Prostate gland (tissue), 2 donors: ENCODE data around the gene RTCA. TPM values are rescaled to one million over a fixed set of nuclear protein-coding genes. Genes with fewer than 3 reads are reported as not detected.

Source experiments
- DNase-seq: peaks from one replicate; pipeline ENCODE4 v3.0.0-alpha.2; 2019; ENCODE audit warnings: low spot score
- H3K27ac ChIP-seq, 2 donors: fragments of 200-600 bp; sonication (generic); 2 replicates each; pipeline ENCODE4 v1.5.1; 2017 to 2019
- H3K27me3 ChIP-seq: fragments of 200-600 bp; sonication (generic); replicated peaks from 2 replicates; pipeline ENCODE4 v1.5.1; 2019; ENCODE audit not compliant: insufficient read depth
- H3K36me3 ChIP-seq, 2 donors: fragments of 200-600 bp; sonication (generic); 1 replicate in 1 of 2; 2 replicates in 1 of 2; pipeline versions ENCODE4 v1.5.1 to v1.8.1; 2017 to 2019
- H3K4me1 ChIP-seq: fragments of 200-600 bp; sonication (generic); replicated peaks from 2 replicates; pipeline ENCODE4 v1.5.1; 2019
- H3K4me3 ChIP-seq, 2 donors: fragments of 200-600 bp; sonication (generic); 2 replicates each; pipeline ENCODE4 v1.5.1; 2017 to 2019
- H3K9me3 ChIP-seq: fragments of 200-600 bp; sonication (generic); 2 replicates; pipeline ENCODE4 v1.5.1; 2017
- POLR2A ChIP-seq: fragments of 450-650 bp; IDR thresholded peaks from one replicate; pipeline ENCODE4 v1.6.1; 2016; ENCODE audit warnings: antibody characterized with exemption, mild to moderate bottlenecking
- POLR2AphosphoS5 ChIP-seq: sonication (generic); formaldehyde crosslinking; IDR thresholded peaks from one replicate; pipeline ENCODE4 v1.6.1; 2017; ENCODE audit warnings: antibody characterized with exemption
- WGBS: methylation state at CpG from one replicate; pipeline ENCODE4 v1.1.5; 2018; 5-methylcytosine and 5-hydroxymethylcytosine counted together
- intact Hi-C: fragments of 100-400 bp; cut with DNase I; formaldehyde crosslinking; loops from one replicate; pipeline ENCODE4 v1.14.2; 2022
- total RNA-seq, 2 donors: library from RNA; depleted of rRNA; stranded (reverse); fragments of >200 nt; gene quantifications; one replicate each; pipeline ENCODE4 v1.1.0, GENCODE V29; 2016
- TF ChIP-seq, protein P1 (sequence below), 4 experiments: fragments of 200-600 bp in 2 of 4; fragments of 450-650 bp in 2 of 4; sonication (generic) in 2 of 4; IDR thresholded peaks; 1 replicate in 3 of 4; 2 replicates in 1 of 4; pipeline ENCODE4 v1.5.1; 2016 to 2019; ENCODE audit warnings: antibody characterized with exemption in 4 of 4, mild to moderate bottlenecking in 2 of 4, moderate library complexity in 2 of 4

Gene RTCA
- total RNA-seq, 2 donors from 2014 or later, result 19.8 to 22.4 TPM

GRCh38 chr1:100299521-100300222 is 33.7 kb downstream of the RTCA start:
- intact Hi-C loops, result no loop called here
- 90% methylated on average over 6 of the region's 6 CpGs for WGBS
- no peak for DNase-seq
- Histone ChIP-seq H3K27ac (no peak overlapping the region), H3K4me3 (no peak overlapping the region), H3K9me3 (no peaks in the 10 kb centered on the region), H3K4me1 (no peaks in the 10 kb centered on the region), H3K36me3 (no peaks in the 10 kb centered on the region), H3K27me3 (no peaks in the 10 kb centered on the region)
- TF ChIP-seq POLR2AphosphoS5 (no peak), POLR2A (no peak)
- TF ChIP-seq, protein P1, sequence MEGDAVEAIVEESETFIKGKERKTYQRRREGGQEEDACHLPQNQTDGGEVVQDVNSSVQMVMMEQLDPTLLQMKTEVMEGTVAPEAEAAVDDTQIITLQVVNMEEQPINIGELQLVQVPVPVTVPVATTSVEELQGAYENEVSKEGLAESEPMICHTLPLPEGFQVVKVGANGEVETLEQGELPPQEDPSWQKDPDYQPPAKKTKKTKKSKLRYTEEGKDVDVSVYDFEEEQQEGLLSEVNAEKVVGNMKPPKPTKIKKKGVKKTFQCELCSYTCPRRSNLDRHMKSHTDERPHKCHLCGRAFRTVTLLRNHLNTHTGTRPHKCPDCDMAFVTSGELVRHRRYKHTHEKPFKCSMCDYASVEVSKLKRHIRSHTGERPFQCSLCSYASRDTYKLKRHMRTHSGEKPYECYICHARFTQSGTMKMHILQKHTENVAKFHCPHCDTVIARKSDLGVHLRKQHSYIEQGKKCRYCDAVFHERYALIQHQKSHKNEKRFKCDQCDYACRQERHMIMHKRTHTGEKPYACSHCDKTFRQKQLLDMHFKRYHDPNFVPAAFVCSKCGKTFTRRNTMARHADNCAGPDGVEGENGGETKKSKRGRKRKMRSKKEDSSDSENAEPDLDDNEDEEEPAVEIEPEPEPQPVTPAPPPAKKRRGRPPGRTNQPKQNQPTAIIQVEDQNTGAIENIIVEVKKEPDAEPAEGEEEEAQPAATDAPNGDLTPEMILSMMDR (IDR thresholded peaks at IDR 0.05), result no peak

GRCh38 chr1:100300691-100301090 is 34.7 kb downstream of the RTCA start:
- intact Hi-C loops, result no loop called here
- 88% methylated on average over 5 of the region's 5 CpGs for WGBS
- TF ChIP-seq POLR2AphosphoS5, result no peak
- TF ChIP-seq, protein P1 (IDR thresholded peaks at IDR 0.05), result no peak
- no peak for TF ChIP-seq POLR2A

GRCh38 chr1:100302739-100303138 is 36.7 kb downstream of the RTCA start:
- Histone ChIP-seq H3K4me3 (no peak overlapping the region), H3K27ac (no peak overlapping the region), H3K4me1 (no peaks in the 10 kb centered on the region), H3K36me3 (no peaks in the 10 kb centered on the region), H3K9me3 (no peaks in the 10 kb centered on the region), H3K27me3 (no peaks in the 10 kb centered on the region)
- no peak for DNase-seq
- 96% methylated on average over 2 of the region's 2 CpGs for WGBS
- TF ChIP-seq POLR2A, result no peak
- TF ChIP-seq POLR2AphosphoS5, result no peak
- TF ChIP-seq, protein P1 (IDR thresholded peaks at IDR 0.05), result no peak
- intact Hi-C loops, result no loop called here

More at GRCh38 chr1:100300691-100301090, 34.7 kb downstream of the RTCA start:
- no peaks in the 10 kb centered on the region for H3K4me1 ChIP-seq
- H3K27ac ChIP-seq, result no peak overlapping the region
- no peaks in the 10 kb centered on the region for H3K27me3 ChIP-seq
- no peak for DNase-seq
- no peaks in the 10 kb centered on the region for H3K36me3 ChIP-seq
- no peaks in the 10 kb centered on the region for H3K9me3 ChIP-seq
- H3K4me3 ChIP-seq, result no peak overlapping the region

DNA sequence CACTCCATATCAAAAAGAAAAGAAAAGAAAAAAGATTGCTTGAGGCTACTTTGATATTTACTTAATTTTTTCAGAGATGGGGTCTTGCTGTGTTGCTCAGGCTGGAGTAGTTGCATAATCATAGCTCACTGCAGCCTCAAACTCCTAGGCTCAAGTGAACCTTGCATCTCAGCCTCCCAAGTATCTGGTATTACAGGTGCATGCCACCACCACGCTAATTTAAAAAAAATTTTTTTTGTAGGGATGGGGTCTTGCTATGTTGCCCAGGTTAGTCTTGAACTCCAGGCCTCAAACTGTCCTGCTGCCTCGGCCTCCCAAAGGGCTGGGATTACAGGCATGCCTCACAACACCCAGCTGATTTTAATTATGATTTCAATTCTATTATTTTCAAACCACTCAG is 38.2 kb downstream of the RTCA start:
- H3K4me1 ChIP-seq, result no peaks in the 10 kb centered on the region
- H3K27me3 ChIP-seq, result no peaks in the 10 kb centered on the region
- TF ChIP-seq POLR2AphosphoS5 (no peak), POLR2A (no peak)
- TF ChIP-seq, protein P1 (IDR thresholded peaks at IDR 0.05), result no peak
- no peak for DNase-seq
- intact Hi-C loops, result no loop called here
- no peak overlapping the region for H3K27ac ChIP-seq
- no peak overlapping the region for H3K4me3 ChIP-seq
- no peaks in the 10 kb centered on the region for H3K9me3 ChIP-seq
- no peaks in the 10 kb centered on the region for H3K36me3 ChIP-seq
- 100% methylated on average over 2 of the region's 2 CpGs for WGBS

DNA sequence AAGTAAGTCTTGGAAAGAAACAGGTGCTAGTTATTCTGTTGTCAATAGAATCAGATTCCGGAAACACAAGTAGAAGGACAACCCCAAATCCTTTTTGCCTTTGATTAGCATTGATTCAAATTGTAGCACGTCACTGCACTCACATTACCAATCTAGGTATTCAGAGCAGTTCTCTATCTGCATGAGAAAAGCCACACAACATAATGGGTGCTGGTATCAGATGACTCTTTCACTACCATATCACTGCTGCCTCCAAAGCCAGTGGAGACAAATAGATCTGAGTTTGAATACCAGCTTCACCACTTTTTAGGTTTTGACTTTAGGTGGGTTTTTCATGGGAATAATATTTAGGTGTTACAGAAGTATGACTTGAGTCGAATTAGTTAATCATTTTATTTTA is 38.9 kb downstream of the RTCA start:
- WGBS, result 88% methylated on average over 3 of the region's 3 CpGs
- intact Hi-C loops, result no loop called here
- DNase-seq, result no peak
- Histone ChIP-seq H3K36me3 (no peaks in the 10 kb centered on the region), H3K27me3 (no peaks in the 10 kb centered on the region), H3K4me1 (no peaks in the 10 kb centered on the region), H3K27ac (no peak overlapping the region), H3K4me3 (no peak overlapping the region), H3K9me3 (no peaks in the 10 kb centered on the region)
- TF ChIP-seq, protein P1 (IDR thresholded peaks at IDR 0.05), result no peak
- TF ChIP-seq POLR2A (no peak), POLR2AphosphoS5 (no peak)
